H9 (cell line): Measurements from ENCODE around the gene MRPL34. TPM values are rescaled to one million over a fixed set of nuclear protein-coding genes. Genes with fewer than 3 reads are reported as not detected.

ENCODE experiments used
- DNase-seq: peaks from one replicate; pipeline ENCODE4 v3.0.0-alpha.2; 2017
- H2AFZ ChIP-seq: one replicate; pipeline ENCODE4 v1.6.1; 2013; ENCODE audit warnings: mild to moderate bottlenecking, low read length, control low read depth, moderate library complexity
- H2AK5ac ChIP-seq: 2 replicates; pipeline ENCODE4 v1.6.1; 2013; ENCODE audit warnings: low read length, control low read depth, mixed read lengths; ENCODE audit not compliant: insufficient read length
- H2BK120ac ChIP-seq: one replicate; pipeline ENCODE4 v1.6.1; 2013; ENCODE audit warnings: low read depth, mild to moderate bottlenecking, low read length, control low read depth, inconsistent platforms; ENCODE audit not compliant: poor library complexity, severe bottlenecking
- H2BK12ac ChIP-seq: 2 replicates; pipeline ENCODE4 v1.6.1; 2013; ENCODE audit warnings: low read length, control low read depth, mixed read lengths, low read depth; ENCODE audit not compliant: insufficient read length
- H2BK15ac ChIP-seq: 2 replicates; pipeline ENCODE4 v1.6.1; 2013; ENCODE audit warnings: low read depth, low read length, control low read depth
- H2BK20ac ChIP-seq: one replicate; pipeline ENCODE4 v1.6.1; 2013; ENCODE audit warnings: low read depth, mild to moderate bottlenecking, low read length, control low read depth, inconsistent platforms; ENCODE audit not compliant: poor library complexity, severe bottlenecking
- H2BK5ac ChIP-seq: 2 replicates; pipeline ENCODE4 v1.6.1; 2013; ENCODE audit warnings: low read length, control low read depth, mixed read lengths; ENCODE audit not compliant: insufficient read length
- H3K14ac ChIP-seq: 2 replicates; pipeline ENCODE4 v1.6.1; 2013; ENCODE audit warnings: low read length, control low read depth; ENCODE audit not compliant: insufficient read depth
- H3K18ac ChIP-seq: 2 replicates; pipeline ENCODE4 v1.6.1; 2013; ENCODE audit warnings: low read depth, mild to moderate bottlenecking, mixed read lengths, low read length, control low read depth; ENCODE audit not compliant: insufficient read length
- H3K23ac ChIP-seq: 2 replicates; pipeline ENCODE4 v1.6.1; 2013; ENCODE audit warnings: low read length, control low read depth, mixed read lengths, low read depth; ENCODE audit not compliant: insufficient read length
- H3K23me2 ChIP-seq: 2 replicates; pipeline ENCODE4 v1.6.1; 2013; ENCODE audit warnings: low read depth, mild to moderate bottlenecking, mixed read lengths, low read length, control low read depth; ENCODE audit not compliant: insufficient read length, poor library complexity, severe bottlenecking
- H3K27ac ChIP-seq: 2 replicates; pipeline ENCODE4 v1.5.1; 2013; ENCODE audit warnings: low read length, control low read depth, mixed read lengths, low read depth; ENCODE audit not compliant: insufficient read length
- H3K27me3 ChIP-seq: 2 replicates; pipeline ENCODE4 v1.6.1; 2013; ENCODE audit warnings: low read length, control low read depth, inconsistent platforms; ENCODE audit not compliant: insufficient read depth
- H3K4ac ChIP-seq: 2 replicates; pipeline ENCODE4 v1.6.1; 2013; ENCODE audit warnings: low read depth, mild to moderate bottlenecking, control low read depth, inconsistent platforms, low read length, moderate library complexity
- H3K4me1 ChIP-seq: 2 replicates; pipeline ENCODE4 v1.6.1; 2013; ENCODE audit warnings: low read length, control low read depth, inconsistent platforms; ENCODE audit not compliant: insufficient read depth
- H3K4me2 ChIP-seq: 2 replicates; pipeline ENCODE4 v1.6.1; 2013; ENCODE audit warnings: low read length, control low read depth, mixed read lengths; ENCODE audit not compliant: insufficient read length, insufficient read depth
- H3K56ac ChIP-seq: 2 replicates; pipeline ENCODE4 v1.6.1; 2013; ENCODE audit warnings: low read depth, mild to moderate bottlenecking, mixed read lengths, low read length, control low read depth; ENCODE audit not compliant: insufficient read length
- H3K79me1 ChIP-seq: 2 replicates; pipeline ENCODE4 v1.6.1; 2013; ENCODE audit warnings: low read depth, mild to moderate bottlenecking, moderate library complexity, low read length, control low read depth, inconsistent platforms; ENCODE audit not compliant: insufficient read depth, poor library complexity, severe bottlenecking
- H3K79me2 ChIP-seq: 2 replicates; pipeline ENCODE4 v1.6.1; 2013; ENCODE audit warnings: low read length, control low read depth, inconsistent platforms; ENCODE audit not compliant: insufficient read depth
- H3K9ac ChIP-seq: 2 replicates; pipeline ENCODE4 v1.6.1; 2013; ENCODE audit warnings: low read length, control low read depth, mixed read lengths; ENCODE audit not compliant: insufficient read length; ENCODE audit errors: extremely low read depth
- H3K9me3 ChIP-seq: one replicate; pipeline ENCODE4 v1.6.1; 2013; ENCODE audit warnings: low read depth, low read length, inconsistent platforms; ENCODE audit not compliant: control insufficient read depth
- H3T11ph ChIP-seq: one replicate; pipeline ENCODE4 v1.6.1; 2013; ENCODE audit warnings: mild to moderate bottlenecking, low read length, control low read depth, inconsistent platforms
- H4K20me1 ChIP-seq: one replicate; pipeline ENCODE4 v1.6.1; 2013; ENCODE audit not compliant: control insufficient read depth, insufficient read length, insufficient read depth
- H4K5ac ChIP-seq: 2 replicates; pipeline ENCODE4 v1.6.1; 2013; ENCODE audit warnings: low read depth, mild to moderate bottlenecking, mixed read lengths, low read length, control low read depth; ENCODE audit not compliant: insufficient read length
- H4K8ac ChIP-seq: replicated peaks from 2 replicates; pipeline ENCODE4 v1.6.1; 2013; ENCODE audit warnings: low read length, control low read depth, mixed read lengths, low read depth; ENCODE audit not compliant: insufficient read length
- H4K91ac ChIP-seq: 2 replicates; pipeline ENCODE4 v1.6.1; 2013; ENCODE audit warnings: low read depth, mild to moderate bottlenecking, moderate library complexity, mixed read lengths, low read length, control low read depth; ENCODE audit not compliant: insufficient read length
- H3K27ac Mint-ChIP-seq, 3 experiments: 2 replicates in 2 of 3; 3 replicates in 1 of 3; pipeline ENCODE4 v1.8.0; 2020 to 2021; ENCODE audit warnings: mixed read lengths in 3 of 3, mild to moderate bottlenecking in 1 of 3, moderate library complexity in 1 of 3
- H3K27me3 Mint-ChIP-seq: 2 replicates; pipeline ENCODE4 v1.8.0; 2021; ENCODE audit warnings: low read depth, mild to moderate bottlenecking, moderate library complexity, mixed read lengths
- H3K36me3 Mint-ChIP-seq, 3 experiments: 2 replicates in 2 of 3; 3 replicates in 1 of 3; pipeline ENCODE4 v1.8.0; 2020 to 2021; ENCODE audit warnings: low read depth in 3 of 3, mixed read lengths in 3 of 3; ENCODE audit not compliant: insufficient read depth in 1 of 3
- H3K4me1 Mint-ChIP-seq, 2 experiments: 2 replicates each; pipeline ENCODE4 v1.8.0; 2020; ENCODE audit warnings: mixed read lengths in 2 of 2
- H3K4me3 Mint-ChIP-seq, 2 experiments: 2 replicates in 1 of 2; 3 replicates in 1 of 2; pipeline ENCODE4 v1.8.0; 2020 to 2021; ENCODE audit warnings: mild to moderate bottlenecking in 2 of 2, mixed read lengths in 2 of 2, moderate library complexity in 1 of 2
- H3K9me3 Mint-ChIP-seq, 2 experiments: 2 replicates in 1 of 2; 3 replicates in 1 of 2; pipeline ENCODE4 v1.8.0; 2020; ENCODE audit warnings: mild to moderate bottlenecking in 2 of 2, mixed read lengths in 2 of 2, moderate library complexity in 1 of 2
- WGBS: extraction: QIAGEN DNeasy Blood & Tissue Kit; methylation state at CpG from one replicate; pipeline ENCODE4 v1.1.7; 2013; ENCODE audit warnings: missing lambda C conversion rate, low lambda C conversion rate, mixed read lengths; ENCODE audit not compliant: insufficient read length; ENCODE audit errors: extremely low coverage; 5-methylcytosine and 5-hydroxymethylcytosine counted together
- total RNA-seq: library from RNA; stranded (reverse); gene quantifications from 2 replicates; pipeline ENCODE4 v1.2.1, GENCODE V29; 2021
- TF ChIP-seq, protein P1 (sequence below): fragments of 200-600 bp; sonication (generic); conservative IDR thresholded peaks from 3 replicates; pipeline ENCODE4 v1.8.0; 2021; ENCODE audit warnings: antibody characterized with exemption, mild to moderate bottlenecking

The MRPL34 gene
- total RNA-seq, 1 experiment from 2014 or later = 84.6 TPM

DNA sequence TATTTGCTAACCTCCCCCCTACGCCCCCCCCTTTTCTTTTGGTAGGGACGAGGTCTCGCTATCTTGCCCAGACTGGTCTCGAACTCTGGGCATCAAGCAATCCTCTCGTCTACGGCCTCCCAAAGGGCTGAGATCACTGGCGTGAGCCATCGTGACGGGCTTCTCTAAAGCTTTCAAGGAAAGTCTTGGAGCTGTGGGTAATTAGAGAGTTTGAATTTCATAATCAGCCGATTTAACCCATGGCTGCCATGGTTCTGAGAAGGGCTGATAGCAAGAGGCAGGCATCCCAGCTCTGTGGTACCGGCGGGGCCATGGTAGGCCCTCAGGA lies 1.8 kb upstream of the MRPL34 start:
- Histone ChIP-seq H3T11ph (no peak overlapping the region), H2BK120ac (no peak overlapping the region), H4K20me1 (no peaks in the 10 kb centered on the region), H3K4me1 (peaks cover 3% of the 10 kb centered on the region; the same call in 1 of the 2 replicates), H2BK20ac (no peak overlapping the region), H3K23me2 (peaks cover 6% of the 10 kb centered on the region), H2BK5ac (no peak overlapping the region), H2AFZ (no peak overlapping the region), H2BK12ac (no peak overlapping the region), H4K91ac (no peak overlapping the region), H3K4ac (no peak overlapping the region), H2AK5ac (no peak overlapping the region), H3K23ac (no peak overlapping the region), H3K18ac (no peak overlapping the region), H3K27ac (no peak overlapping the region), H3K9ac (no peak overlapping the region), H4K8ac (no peak overlapping the region), H3K9me3 (no peaks in the 10 kb centered on the region), H3K79me1 (no peaks in the 10 kb centered on the region), H4K5ac (no peak overlapping the region), H2BK15ac (no peak overlapping the region), H3K14ac (no peak overlapping the region), H3K56ac (no peak overlapping the region), H3K4me2 (no peak overlapping the region), H3K27me3 (no peaks in the 10 kb centered on the region), H3K79me2 (no peaks in the 10 kb centered on the region)
- Mint-ChIP-seq H3K27me3 (no peaks in the 10 kb centered on the region; the same call in 1 of the 2 replicates), H3K4me1 (peaks cover 21 to 35% of the 10 kb centered on the region in 2 experiments), H3K27ac (no peak overlapping the region; a peak in 2 of 7 replicates), H3K36me3 (peaks cover 4 to 12% (median 8%) of the 10 kb centered on the region in 3 experiments), H3K4me3 (peak overlapping the region; percentile 63 to 76; a peak in 4 of 5 replicates), H3K9me3 (no peaks in the 10 kb centered on the region)
- WGBS = no CpG with 5 or more reads among the region's 12 CpGs
- TF ChIP-seq, protein P1, sequence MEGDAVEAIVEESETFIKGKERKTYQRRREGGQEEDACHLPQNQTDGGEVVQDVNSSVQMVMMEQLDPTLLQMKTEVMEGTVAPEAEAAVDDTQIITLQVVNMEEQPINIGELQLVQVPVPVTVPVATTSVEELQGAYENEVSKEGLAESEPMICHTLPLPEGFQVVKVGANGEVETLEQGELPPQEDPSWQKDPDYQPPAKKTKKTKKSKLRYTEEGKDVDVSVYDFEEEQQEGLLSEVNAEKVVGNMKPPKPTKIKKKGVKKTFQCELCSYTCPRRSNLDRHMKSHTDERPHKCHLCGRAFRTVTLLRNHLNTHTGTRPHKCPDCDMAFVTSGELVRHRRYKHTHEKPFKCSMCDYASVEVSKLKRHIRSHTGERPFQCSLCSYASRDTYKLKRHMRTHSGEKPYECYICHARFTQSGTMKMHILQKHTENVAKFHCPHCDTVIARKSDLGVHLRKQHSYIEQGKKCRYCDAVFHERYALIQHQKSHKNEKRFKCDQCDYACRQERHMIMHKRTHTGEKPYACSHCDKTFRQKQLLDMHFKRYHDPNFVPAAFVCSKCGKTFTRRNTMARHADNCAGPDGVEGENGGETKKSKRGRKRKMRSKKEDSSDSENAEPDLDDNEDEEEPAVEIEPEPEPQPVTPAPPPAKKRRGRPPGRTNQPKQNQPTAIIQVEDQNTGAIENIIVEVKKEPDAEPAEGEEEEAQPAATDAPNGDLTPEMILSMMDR = no peak
- no peak for DNase-seq
